Kidney (tissue), 14 donors: ENCODE measurements around the gene GUCY2F. TPM values are rescaled to one million over a fixed set of nuclear protein-coding genes. Genes with fewer than 3 reads are reported as not detected.
A peak's percentile ranks its signal among the peaks of the same experiment; 100 is the strongest.

Experiments used
- DNase-seq, 5 donors: peaks; one replicate each; pipeline ENCODE4 v3.0.0-alpha.2; 2013 to 2020
- FAIRE-seq: peaks from 2 replicates; lab custom pipeline; 2012; peaks lifted over from hg19 to GRCh38; lab: Jason Lieb, UNC
- H3K27ac ChIP-seq, 2 donors: one replicate each; pipeline ENCODE4 v1.7.0; 2013; ENCODE audit warnings: low read depth in 2 of 2, low read length in 2 of 2, inconsistent platforms in 1 of 2
- H3K27me3 ChIP-seq: one replicate; pipeline ENCODE4 v1.7.1; 2013; ENCODE audit warnings: low read length, inconsistent platforms; ENCODE audit not compliant: control insufficient read depth, insufficient read depth
- H3K36me3 ChIP-seq, 3 donors: one replicate each; pipeline versions ENCODE4 v1.7.0 to v1.7.1; 2013; ENCODE audit warnings: low read length in 3 of 3, control low read depth in 1 of 3, inconsistent platforms in 1 of 3; ENCODE audit not compliant: insufficient read depth in 3 of 3, control insufficient read depth in 2 of 3
- H3K4me1 ChIP-seq, 3 donors: one replicate each; pipeline versions ENCODE4 v1.7.0 to v1.7.1; 2013; ENCODE audit warnings: low read length in 3 of 3, inconsistent platforms in 1 of 3, low read depth in 1 of 3; ENCODE audit not compliant: control insufficient read depth in 2 of 3, insufficient read depth in 2 of 3
- H3K4me3 ChIP-seq, 3 donors: one replicate each; pipeline versions ENCODE4 v1.7.0 to v1.8.1; 2013; ENCODE audit warnings: low read length in 3 of 3, control low read depth in 1 of 3, inconsistent platforms in 1 of 3
- H3K9ac ChIP-seq, 3 donors: one replicate each; pipeline versions ENCODE4 v1.7.0 to v1.7.1; 2013; ENCODE audit warnings: low read length in 3 of 3, control low read depth in 1 of 3, inconsistent platforms in 1 of 3
- H3K9me3 ChIP-seq, 3 donors: one replicate each; pipeline versions ENCODE4 v1.7.0 to v1.7.1; 2013; ENCODE audit warnings: low read length in 3 of 3, control low read depth in 1 of 3, inconsistent platforms in 1 of 3; ENCODE audit not compliant: control insufficient read depth in 2 of 3, insufficient read depth in 1 of 3
- CTCF ChIP-seq: IDR thresholded peaks from 3 replicates; pipeline ENCODE4 v1.5.1; 2012; ENCODE audit warnings: mild to moderate bottlenecking, moderate library complexity, borderline replicate concordance; ENCODE audit not compliant: insufficient read depth; ENCODE audit errors: extremely low read depth
- intact Hi-C: fragments of 100-400 bp; cut with DNase I; formaldehyde crosslinking; loops from one replicate; pipeline ENCODE4 v1.11.1; 2022
- polyA plus RNA-seq: library from polyadenylated mRNA; stranded (reverse); fragments of 350-450 nt; fragmentation: Illumina TruSeq; extraction: RNeasy Lipid Tissue Mini Kit (QIAGEN cat#74804); gene quantifications from one replicate; pipeline ENCODE4 v1.2.3, GENCODE V29; 2014; ENCODE audit warnings: low read depth, low replicate concordance; ENCODE audit not compliant: insufficient read depth
- total RNA-seq: library from RNA; stranded (reverse); fragmentation: NEBNext Ultra II Directional; extraction: Animal tissue kit (Norgen Biotek cat#: 25700); gene quantifications from one replicate; pipeline ENCODE4 v1.2.1, GENCODE V29; 2021
- donor health status: control.
- donor health status: control.
- donor health status: control.
- donor health status: control.
- donor health status: control.
- donor health status: DM: yes; HTN: yes; CAD: no.
- donor health status: Normal renal cell carcinoma (clear cell type).

The GUCY2F gene
- total and polyA plus RNA-seq, 2 donors from 2014 or later = not detected

GRCh38 chrX:109409181-109409580 is 72.7 kb downstream of the GUCY2F start:
- FAIRE-seq (no peak), DNase-seq (no peak)
- intact Hi-C loops = no loop called here
- Histone ChIP-seq H3K27me3 (peaks cover 2% of the 10 kb centered on the region), H3K4me1 (no peaks in the 10 kb centered on the region), H3K27ac (no peak overlapping the region), H3K9ac (no peak overlapping the region), H3K4me3 (no peak overlapping the region), H3K36me3 (no peaks in the 10 kb centered on the region), H3K9me3 (no peaks in the 10 kb centered on the region)
- no peak for TF ChIP-seq CTCF

DNA sequence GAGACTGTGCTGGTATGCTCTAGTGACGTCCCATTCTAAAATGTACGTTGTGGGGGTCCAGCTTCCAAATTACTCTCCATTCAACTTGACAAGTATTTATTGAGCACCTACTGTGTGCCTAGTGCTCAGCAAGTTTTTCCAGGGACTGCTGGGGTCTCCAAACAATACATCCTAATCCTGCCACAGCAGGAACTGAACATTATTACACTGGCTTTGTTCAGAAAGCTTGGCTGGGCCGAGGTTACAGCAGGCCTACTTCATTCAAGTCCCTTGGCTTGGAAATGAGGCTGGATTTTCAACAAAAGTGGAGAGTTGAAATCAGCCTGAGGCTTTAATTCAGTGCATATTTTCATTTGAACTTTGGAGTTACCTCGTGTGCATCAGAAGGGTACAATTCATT is 78.0 kb downstream of the GUCY2F start:
- peaks cover 6% of the 10 kb centered on the region for H3K27me3 ChIP-seq
- FAIRE-seq (no peak), DNase-seq (no peak)
- intact Hi-C loops = no loop called here
- no peak overlapping the region for H3K4me3 ChIP-seq
- H3K9ac ChIP-seq = no peak overlapping the region
- no peaks in the 10 kb centered on the region for H3K36me3 ChIP-seq
- TF ChIP-seq CTCF = no peak
- no peak overlapping the region for H3K27ac ChIP-seq
- no peaks in the 10 kb centered on the region for H3K4me1 ChIP-seq
- no peaks in the 10 kb centered on the region for H3K9me3 ChIP-seq

DNA sequence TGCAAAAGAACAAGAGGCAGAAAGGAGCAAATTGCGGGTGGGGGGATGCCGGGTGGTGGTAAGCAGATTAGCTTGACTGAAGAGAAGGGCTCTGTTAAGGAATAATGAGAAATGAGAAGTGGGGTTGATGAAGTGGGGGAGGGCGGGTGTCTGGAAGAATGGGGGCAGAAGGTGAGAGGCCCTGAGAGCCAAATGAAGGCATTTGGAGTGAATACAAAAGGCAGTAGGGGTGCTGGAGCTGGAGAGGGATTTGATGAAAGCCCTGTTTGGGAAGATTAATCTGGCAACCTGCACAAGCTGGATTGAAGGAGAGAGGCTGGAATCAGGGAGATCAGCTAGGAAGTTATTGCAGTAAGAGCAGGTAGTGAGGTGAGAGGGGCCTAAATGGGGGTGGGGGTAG is 82.1 kb downstream of the GUCY2F start:
- no peaks in the 10 kb centered on the region for H3K4me1 ChIP-seq
- H3K36me3 ChIP-seq = no peaks in the 10 kb centered on the region
- TF ChIP-seq CTCF = no peak
- no peak overlapping the region for H3K9ac ChIP-seq
- H3K27ac ChIP-seq = no peak overlapping the region
- no peak for DNase-seq
- no peaks in the 10 kb centered on the region for H3K9me3 ChIP-seq
- peaks cover 10% of the 10 kb centered on the region for H3K27me3 ChIP-seq
- FAIRE-seq = no peak
- intact Hi-C loops = no loop called here
- no peak overlapping the region for H3K4me3 ChIP-seq

- no peaks in the 10 kb centered on the region for H3K9me3 ChIP-seq
- no peak overlapping the region for H3K4me3 ChIP-seq
- no peak for TF ChIP-seq CTCF
- DNase-seq (peak in 1 of 5 donors; percentile 12), FAIRE-seq (no peak)
- no peaks in the 10 kb centered on the region for H3K4me1 ChIP-seq
- no peak overlapping the region for H3K27ac ChIP-seq
- no peak overlapping the region for H3K9ac ChIP-seq
- intact Hi-C loops = no loop called here
- peaks cover 11% of the 10 kb centered on the region for H3K27me3 ChIP-seq
- H3K36me3 ChIP-seq = no peaks in the 10 kb centered on the region
Measured at GRCh38 chrX:109398833-109399232, 83.1 kb downstream of the GUCY2F start.
